ENCODE results near the gene DTD1.

DNA sequence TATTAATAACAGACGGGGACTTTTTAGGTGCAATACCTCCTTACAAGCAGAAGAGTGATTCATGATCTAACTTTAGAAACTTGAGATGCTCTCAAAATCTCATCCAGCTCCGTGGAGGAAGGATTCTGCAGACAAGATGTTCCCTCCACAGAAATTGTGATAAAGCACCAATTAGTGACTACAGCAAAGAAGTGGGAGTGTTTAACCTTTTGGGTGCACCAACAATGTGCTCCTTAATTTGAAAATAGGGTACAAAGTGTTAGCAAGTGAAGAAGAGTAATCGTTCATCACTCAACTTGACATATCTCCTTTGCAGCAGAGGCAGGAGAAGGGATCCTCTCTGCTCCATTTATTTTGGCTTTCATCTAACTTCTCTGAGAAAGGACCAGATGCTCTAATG lies 202.9 kb downstream of the DTD1 start:
- TF ChIP-seq, protein P1, sequence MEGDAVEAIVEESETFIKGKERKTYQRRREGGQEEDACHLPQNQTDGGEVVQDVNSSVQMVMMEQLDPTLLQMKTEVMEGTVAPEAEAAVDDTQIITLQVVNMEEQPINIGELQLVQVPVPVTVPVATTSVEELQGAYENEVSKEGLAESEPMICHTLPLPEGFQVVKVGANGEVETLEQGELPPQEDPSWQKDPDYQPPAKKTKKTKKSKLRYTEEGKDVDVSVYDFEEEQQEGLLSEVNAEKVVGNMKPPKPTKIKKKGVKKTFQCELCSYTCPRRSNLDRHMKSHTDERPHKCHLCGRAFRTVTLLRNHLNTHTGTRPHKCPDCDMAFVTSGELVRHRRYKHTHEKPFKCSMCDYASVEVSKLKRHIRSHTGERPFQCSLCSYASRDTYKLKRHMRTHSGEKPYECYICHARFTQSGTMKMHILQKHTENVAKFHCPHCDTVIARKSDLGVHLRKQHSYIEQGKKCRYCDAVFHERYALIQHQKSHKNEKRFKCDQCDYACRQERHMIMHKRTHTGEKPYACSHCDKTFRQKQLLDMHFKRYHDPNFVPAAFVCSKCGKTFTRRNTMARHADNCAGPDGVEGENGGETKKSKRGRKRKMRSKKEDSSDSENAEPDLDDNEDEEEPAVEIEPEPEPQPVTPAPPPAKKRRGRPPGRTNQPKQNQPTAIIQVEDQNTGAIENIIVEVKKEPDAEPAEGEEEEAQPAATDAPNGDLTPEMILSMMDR (IDR thresholded peaks at IDR 0.05), result no peak
- TF ChIP-seq POLR2A (IDR thresholded peaks at IDR 0.05), result no peak
